ENCODE measurements around the gene TRAF6.
A peak's percentile ranks its signal among the peaks of the same experiment; 100 is the strongest.
"Not testable (repeated sequence)": the region's sequence is repeated elsewhere in the genome, so short reads cannot be mapped to it uniquely, and the experiment has no call there.

Gene TRAF6

GRCh38 chr11:36532941-36533601 is 23.0 kb upstream of the TRAF6 start:
- no peak for TF ChIP-seq CTCF (conservative IDR thresholded peaks at IDR 0.05)

GRCh38 chr11:36530840-36531239 is 20.8 kb upstream of the TRAF6 start:
- no peak for TF ChIP-seq CTCF (conservative IDR thresholded peaks at IDR 0.05)
- H3K27ac ChIP-seq, result no peak overlapping the region

More at GRCh38 chr11:36532941-36533601, 23.0 kb upstream of the TRAF6 start:
- H3K27ac ChIP-seq, result no peak overlapping the region

GRCh38 chr11:36513965-36514364 is 3.9 kb upstream of the TRAF6 start:
- no peak overlapping the region for H3K27ac ChIP-seq
- TF ChIP-seq CTCF (conservative IDR thresholded peaks at IDR 0.05), result no peak

- TF ChIP-seq CTCF (conservative IDR thresholded peaks at IDR 0.05), result no peak
- no peak overlapping the region for H3K27ac ChIP-seq
Measured at GRCh38 chr11:36512016-36512415, 1.9 kb upstream of the TRAF6 start.

GRCh38 chr11:36511062-36511461 is 990 bp upstream of the TRAF6 start:
- not testable (repeated sequence) for H3K27ac ChIP-seq

- TF ChIP-seq CTCF (conservative IDR thresholded peaks at IDR 0.05), result no peak
- peak overlapping the region; percentile 77 for H3K27ac ChIP-seq
Measured at GRCh38 chr11:36510594-36510942, 496 bp upstream of the TRAF6 start.

- peak overlapping the region; percentile 77 for H3K27ac ChIP-seq
- no peak for TF ChIP-seq CTCF (conservative IDR thresholded peaks at IDR 0.05)
Measured at GRCh38 chr11:36509201-36509639, 852 bp downstream of the TRAF6 start.

- TF ChIP-seq CTCF (conservative IDR thresholded peaks at IDR 0.05), result no peak
- H3K27ac ChIP-seq, result peak overlapping the region; percentile 77; the same call in 1 of the 2 replicates
Measured at GRCh38 chr11:36508743-36509142, 1.3 kb downstream of the TRAF6 start.

Data from VCaP (cell line).